ENCODE results near the gene LUC7L.
A peak's percentile ranks its signal among the peaks of the same experiment; 100 is the strongest.
"Not testable (repeated sequence)": the region's sequence is repeated elsewhere in the genome, so short reads cannot be mapped to it uniquely, and the experiment has no call there.

LUC7L gene

GRCh38 chr16:263182-263774 is 34.0 kb upstream of the LUC7L start:
- DNase-seq = no peak

GRCh38 chr16:262121-262745 is 33.0 kb upstream of the LUC7L start:
- DNase-seq = no peak

GRCh38 chr16:261031-261691 is 31.9 kb upstream of the LUC7L start:
- DNase-seq = no peak

GRCh38 chr16:260326-260725 is 31.1 kb upstream of the LUC7L start:
- DNase-seq = no peak

GRCh38 chr16:259814-260253 is 30.6 kb upstream of the LUC7L start:
- no peak for DNase-seq

- DNase-seq = no peak
Observed at GRCh38 chr16:259226-259625, 30.0 kb upstream of the LUC7L start.

GRCh38 chr16:258091-258490 is 28.8 kb upstream of the LUC7L start:
- DNase-seq = not testable (repeated sequence)

- no peak for DNase-seq
Observed at GRCh38 chr16:255183-255582, 25.9 kb upstream of the LUC7L start.

- no peak for DNase-seq
Observed at GRCh38 chr16:254461-254860, 25.2 kb upstream of the LUC7L start.

- DNase-seq = no peak
Observed at GRCh38 chr16:253833-254232, 24.6 kb upstream of the LUC7L start.

GRCh38 chr16:252366-253337 is 23.4 kb upstream of the LUC7L start:
- DNase-seq = no peak

GRCh38 chr16:249431-249830 is 20.2 kb upstream of the LUC7L start:
- DNase-seq = no peak

- DNase-seq = no peak
Observed at GRCh38 chr16:247027-247426, 17.8 kb upstream of the LUC7L start.

- DNase-seq = no peak
Observed at GRCh38 chr16:245105-245504, 15.9 kb upstream of the LUC7L start.

- no peak for DNase-seq
Observed at GRCh38 chr16:243348-243747, 14.1 kb upstream of the LUC7L start.

GRCh38 chr16:242281-242680 is 13.0 kb upstream of the LUC7L start:
- no peak for DNase-seq

- no peak for DNase-seq
Observed at GRCh38 chr16:240559-240958, 11.3 kb upstream of the LUC7L start.

GRCh38 chr16:239948-240277 is 10.7 kb upstream of the LUC7L start:
- DNase-seq = no peak

GRCh38 chr16:234468-235305 is 5.4 kb upstream of the LUC7L start, which contains the start of gene FAM234A:
FAM234A (plus strand) TSS chr16:234821; CDS start chr16:254414, 19,593 bp downstream.
- peak; percentile 89 for DNase-seq

GRCh38 chr16:230949-231348 is 1.7 kb upstream of the LUC7L start:
- no peak for DNase-seq

GRCh38 chr16:230351-230750 is 1.1 kb upstream of the LUC7L start:
- DNase-seq = not testable (repeated sequence)

- no peak for DNase-seq
Observed at GRCh38 chr16:229731-230281, 557 bp upstream of the LUC7L start.
